HG02759 (cell line): ENCODE data around the gene TM4SF5.
A peak's percentile ranks its signal among the peaks of the same experiment; 100 is the strongest.

ENCODE experiments used
- ATAC-seq: cut with Tn5 transposase; IDR thresholded peaks from one replicate; pipeline ENCODE4 v1.9.1; 2021; ENCODE audit warnings: mild to moderate bottlenecking, moderate library complexity; ENCODE audit not compliant: unreplicated experiment

The TM4SF5 gene

GRCh38 chr17:4788807-4789700, 17.4 kb downstream of the TM4SF5 start, which contains the start of gene GLTPD2:
TSS of gene GLTPD2 (plus strand) at chr17:4788964. CDS start at chr17:4789012, 48 bp downstream.
- ATAC-seq: no peak

GRCh38 chr17:4789701-4789950, 17.9 kb downstream of the TM4SF5 start:
- no peak for ATAC-seq

GRCh38 chr17:4789951-4790704, 18.4 kb downstream of the TM4SF5 start:
- peak; percentile 86 for ATAC-seq

GRCh38 chr17:4790705-4791088, 19.0 kb downstream of the TM4SF5 start:
- no peak for ATAC-seq

- ATAC-seq: no peak
Observed at GRCh38 chr17:4795168-4795567, 23.5 kb downstream of the TM4SF5 start.

GRCh38 chr17:4796552-4796920, 24.9 kb downstream of the TM4SF5 start:
- ATAC-seq: no peak

GRCh38 chr17:4800462-4801196, 28.9 kb downstream of the TM4SF5 start:
- ATAC-seq: no peak

- ATAC-seq: no peak
Observed at GRCh38 chr17:4802228-4802627, 30.5 kb downstream of the TM4SF5 start, which contains the start of gene C17orf114. TSS of gene C17orf114 (minus strand) at chr17:4802328.

GRCh38 chr17:4806456-4806776, 34.7 kb downstream of the TM4SF5 start:
- no peak for ATAC-seq

GRCh38 chr17:4806777-4807604, 35.3 kb downstream of the TM4SF5 start, which contains the start of gene PLD2:
TSS of gene PLD2 (plus strand) at chr17:4807152. CDS start at chr17:4807773, 621 bp downstream.
- ATAC-seq: peak; percentile 97

- no peak for ATAC-seq
Observed at GRCh38 chr17:4807605-4808377, 36.1 kb downstream of the TM4SF5 start.

- ATAC-seq: no peak
Observed at GRCh38 chr17:4808378-4808767, 36.7 kb downstream of the TM4SF5 start.

GRCh38 chr17:4810696-4811290, 39.1 kb downstream of the TM4SF5 start:
- no peak for ATAC-seq

- no peak for ATAC-seq
Observed at GRCh38 chr17:4811471-4811870, 39.8 kb downstream of the TM4SF5 start.

GRCh38 chr17:4812690-4813089, 41.0 kb downstream of the TM4SF5 start:
- no peak for ATAC-seq

GRCh38 chr17:4815043-4815675, 43.5 kb downstream of the TM4SF5 start:
- no peak for ATAC-seq

GRCh38 chr17:4816826-4817225, 45.1 kb downstream of the TM4SF5 start:
- no peak for ATAC-seq

GRCh38 chr17:4818276-4818675, 46.6 kb downstream of the TM4SF5 start:
- ATAC-seq: no peak

GRCh38 chr17:4822835-4823234, 51.1 kb downstream of the TM4SF5 start:
- ATAC-seq: no peak
